ENCODE results near the gene PPP1R12B. TPM values are rescaled to one million over a fixed set of nuclear protein-coding genes. Genes with fewer than 3 reads are reported as not detected.
A peak's percentile ranks its signal among the peaks of the same experiment; 100 is the strongest.

Gene PPP1R12B
- total and polyA plus RNA-seq, 2 experiments from 2014 or later, result 8.1 to 15.0 TPM

DNA sequence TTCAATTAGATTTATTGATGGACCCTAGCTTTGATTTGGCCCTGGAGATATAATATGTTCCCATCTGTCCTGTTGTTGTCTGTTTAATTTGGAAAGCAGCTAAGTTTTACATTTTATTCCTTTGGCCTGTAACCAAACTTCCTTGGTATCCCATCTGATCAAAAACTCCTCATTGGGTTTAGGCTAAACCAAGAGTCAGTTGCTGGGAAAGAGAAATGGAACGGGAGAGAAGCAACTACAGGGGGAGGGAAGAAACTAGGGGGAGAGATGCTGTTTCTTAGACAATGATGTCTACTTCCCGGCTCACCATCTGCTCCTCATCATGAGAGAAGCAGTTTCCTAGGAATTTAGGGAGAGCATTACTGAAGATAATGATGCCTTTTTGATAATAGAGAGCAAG is 219.9 kb downstream of the PPP1R12B start:
- no peak for TF ChIP-seq CTCF (IDR thresholded peaks at IDR 0.05; ENCODE audit: poor library complexity)
- TF ChIP-seq EZH2 (IDR thresholded peaks at IDR 0.05; ENCODE audit: borderline replicate concordance), result no peak
- no peak for TF ChIP-seq EZH2phosphoT487 (IDR thresholded peaks at IDR 0.05; ENCODE audit: low read depth, severe bottlenecking, unreplicated experiment)
- Histone ChIP-seq H2AFZ (no peak overlapping the region), H3K27ac (peak overlapping the region; percentile 65), H4K20me1 (ENCODE audit: insufficient read depth, poor library complexity, severe bottlenecking) (no peaks in the 10 kb centered on the region), H3K9me2 (replicated peaks; ENCODE audit: insufficient read depth) (no peaks in the 10 kb centered on the region), H3K4me3 (no peak overlapping the region), H3K4me2 (peak overlapping the region; percentile 45), H3K36me3 (replicated peaks; ENCODE audit: insufficient read depth, low read depth) (no peaks in the 10 kb centered on the region), H3K27me3 (no peaks in the 10 kb centered on the region), H3K4me1 (ENCODE audit: insufficient read depth) (peaks cover 12% of the 10 kb centered on the region), H3K79me2 (no peaks in the 10 kb centered on the region), H3K9me3 (ENCODE audit: low read depth) (no peaks in the 10 kb centered on the region)
- no peak for DNase-seq (ENCODE audit: low spot score)
- WGBS (ENCODE audit: low lambda C conversion rate, missing lambda C conversion rate), result 34% methylated on average over 2 of the region's 2 CpGs

GRCh38 chr1:202568826-202569225 is 220.3 kb downstream of the PPP1R12B start:
- H3K4me1 ChIP-seq (ENCODE audit: insufficient read depth), result peaks cover 12% of the 10 kb centered on the region
- H3K9me3 ChIP-seq (ENCODE audit: low read depth), result no peaks in the 10 kb centered on the region
- no peak overlapping the region for H3K4me3 ChIP-seq
- no peak overlapping the region for H2AFZ ChIP-seq
- no peaks in the 10 kb centered on the region for H3K79me2 ChIP-seq
- 55% methylated on average over 4 of the region's 4 CpGs for WGBS (ENCODE audit: low lambda C conversion rate, missing lambda C conversion rate)
- TF ChIP-seq EZH2 (IDR thresholded peaks at IDR 0.05; ENCODE audit: borderline replicate concordance) (no peak), CTCF (IDR thresholded peaks at IDR 0.05; ENCODE audit: poor library complexity) (no peak), EZH2phosphoT487 (IDR thresholded peaks at IDR 0.05; ENCODE audit: low read depth, severe bottlenecking, unreplicated experiment) (no peak)
- H3K27me3 ChIP-seq, result no peaks in the 10 kb centered on the region
- no peaks in the 10 kb centered on the region for H4K20me1 ChIP-seq (ENCODE audit: insufficient read depth, poor library complexity, severe bottlenecking)
- peak; percentile 41 for DNase-seq (ENCODE audit: low spot score)
- H3K36me3 ChIP-seq (replicated peaks; ENCODE audit: insufficient read depth, low read depth), result no peaks in the 10 kb centered on the region
- H3K9me2 ChIP-seq (replicated peaks; ENCODE audit: insufficient read depth), result no peaks in the 10 kb centered on the region
- H3K4me2 ChIP-seq, result peak overlapping the region; percentile 45
- H3K27ac ChIP-seq, result peak overlapping the region; percentile 65

- Histone ChIP-seq H3K27ac (peak overlapping the region; percentile 65), H3K9me3 (ENCODE audit: low read depth) (no peaks in the 10 kb centered on the region), H3K36me3 (replicated peaks; ENCODE audit: insufficient read depth, low read depth) (no peaks in the 10 kb centered on the region), H3K4me3 (no peak overlapping the region), H2AFZ (no peak overlapping the region), H3K4me1 (ENCODE audit: insufficient read depth) (peaks cover 12% of the 10 kb centered on the region), H3K27me3 (no peaks in the 10 kb centered on the region), H3K4me2 (peak overlapping the region; percentile 45), H3K79me2 (no peaks in the 10 kb centered on the region), H3K9me2 (replicated peaks; ENCODE audit: insufficient read depth) (no peaks in the 10 kb centered on the region), H4K20me1 (ENCODE audit: insufficient read depth, poor library complexity, severe bottlenecking) (no peaks in the 10 kb centered on the region)
- DNase-seq (ENCODE audit: low spot score), result no peak
- no peak for TF ChIP-seq CTCF (IDR thresholded peaks at IDR 0.05; ENCODE audit: poor library complexity)
- TF ChIP-seq EZH2 (IDR thresholded peaks at IDR 0.05; ENCODE audit: borderline replicate concordance), result no peak
- no peak for TF ChIP-seq EZH2phosphoT487 (IDR thresholded peaks at IDR 0.05; ENCODE audit: low read depth, severe bottlenecking, unreplicated experiment)
These were observed 221.2 kb downstream of the PPP1R12B start for GRCh38 chr1:202569393-202570322.
